ENCODE measurements around the gene DNPEP. TPM values are rescaled to one million over a fixed set of nuclear protein-coding genes. Genes with fewer than 3 reads are reported as not detected.

The DNPEP gene
- polyA plus RNA-seq (2013), result 48.6 and 49.0 TPM in 2 replicates

GRCh38 chr2:219387306-219388120 lies at the start of gene DNPEP:
DNPEP (minus strand) TSS chr2:219387912; CDS start chr2:219387794, 118 bp downstream.
- peak within 1 kb of the TSS; percentile 56 for H2BK120ac ChIP-seq (ENCODE audit: insufficient read depth, low read length, poor library complexity)
- H3K4me3 ChIP-seq (ENCODE audit: low read depth, low read length), result peak within 1 kb of the TSS; percentile 85
- peak within 1 kb of the TSS; percentile 89 for H2AFZ ChIP-seq (ENCODE audit: insufficient read depth, low read length, poor library complexity)
- WGBS (ENCODE audit: extremely low coverage, insufficient coverage, insufficient read length), result no CpG with 5 or more reads among the region's 76 CpGs
- peaks cover 13 to 30% of the 10 kb centered on the region in 2 experiments for H3K36me3 ChIP-seq (ENCODE audit: control insufficient read depth in 1 of 2, insufficient read depth in 2 of 2, low read length in 2 of 2)
- H3K9me3 ChIP-seq (ENCODE audit: insufficient read depth, low read depth, low read length), result no peaks in the 10 kb centered on the region
- H2BK12ac ChIP-seq (ENCODE audit: low read length), result no peak within 1 kb of the TSS
- peak within 1 kb of the TSS; percentile 56 for H3K14ac ChIP-seq (ENCODE audit: low read length)
- peak; percentile 81 to 92 for DNase-seq
- peak within 1 kb of the TSS; percentile 48 for H3K27ac ChIP-seq (ENCODE audit: low read depth, low read length)
- H3K9ac ChIP-seq (ENCODE audit: low read length), result peak within 1 kb of the TSS; percentile 81
- H3K27me3 ChIP-seq (ENCODE audit: insufficient read depth, low read length), result no peaks in the 10 kb centered on the region
- peak within 1 kb of the TSS; percentile 68 for H2BK5ac ChIP-seq (ENCODE audit: low read depth, low read length, poor library complexity)
- H4K91ac ChIP-seq (ENCODE audit: low read depth, low read length), result peak within 1 kb of the TSS; percentile 85
- no peak within 1 kb of the TSS for H2AK5ac ChIP-seq (ENCODE audit: low read length)
- no peak within 1 kb of the TSS for H3K23ac ChIP-seq (ENCODE audit: low read length)
- H3K18ac ChIP-seq (ENCODE audit: low read length), result peak within 1 kb of the TSS; percentile 78
- H4K12ac ChIP-seq (ENCODE audit: low read depth, low read length), result peak within 1 kb of the TSS; percentile 23
- H3K79me1 ChIP-seq (ENCODE audit: low read length), result peaks cover 8% of the 10 kb centered on the region
- peak within 1 kb of the TSS; percentile 77 for H4K8ac ChIP-seq (ENCODE audit: low read depth, low read length)
- peaks cover 6 to 7% of the 10 kb centered on the region in 2 experiments for H3K4me1 ChIP-seq (ENCODE audit: control insufficient read depth in 1 of 2, insufficient read depth in 2 of 2, low read length in 2 of 2)
- H3K4ac ChIP-seq (ENCODE audit: low read depth, low read length), result peak within 1 kb of the TSS; percentile 41
- peak within 1 kb of the TSS; percentile 96 for H3K4me2 ChIP-seq (ENCODE audit: low read length)
- peaks cover 2% of the 10 kb centered on the region for H3K79me2 ChIP-seq (ENCODE audit: control insufficient read depth, insufficient read depth, low read length, poor library complexity)

- Histone ChIP-seq H3K36me3 (ENCODE audit: control insufficient read depth in 1 of 2, insufficient read depth in 2 of 2, low read length in 2 of 2) (no peaks in the 10 kb centered on the region), H2BK5ac (ENCODE audit: low read depth, low read length, poor library complexity) (no peak overlapping the region), H3K4me1 (ENCODE audit: control insufficient read depth in 1 of 2, insufficient read depth in 2 of 2, low read length in 2 of 2) (peaks cover 7 to 11% of the 10 kb centered on the region in 2 experiments), H3K14ac (ENCODE audit: low read length) (no peak overlapping the region), H3K9me3 (ENCODE audit: insufficient read depth, low read depth, low read length) (no peaks in the 10 kb centered on the region), H3K4me3 (ENCODE audit: low read depth, low read length) (no peak overlapping the region), H3K4me2 (ENCODE audit: low read length) (no peak overlapping the region), H3K4ac (ENCODE audit: low read depth, low read length) (no peak overlapping the region), H2AK5ac (ENCODE audit: low read length) (no peak overlapping the region), H4K8ac (ENCODE audit: low read depth, low read length) (no peak overlapping the region), H3K79me1 (ENCODE audit: low read length) (peaks cover 5% of the 10 kb centered on the region), H3K18ac (ENCODE audit: low read length) (no peak overlapping the region), H2BK120ac (ENCODE audit: insufficient read depth, low read length, poor library complexity) (no peak overlapping the region), H3K23ac (ENCODE audit: low read length) (no peak overlapping the region), H4K91ac (ENCODE audit: low read depth, low read length) (no peak overlapping the region), H3K27me3 (ENCODE audit: insufficient read depth, low read length) (peaks cover 13% of the 10 kb centered on the region), H3K27ac (ENCODE audit: low read depth, low read length) (no peak overlapping the region), H3K9ac (ENCODE audit: low read length) (no peak overlapping the region), H2AFZ (ENCODE audit: insufficient read depth, low read length, poor library complexity) (no peak overlapping the region), H3K79me2 (ENCODE audit: control insufficient read depth, insufficient read depth, low read length, poor library complexity) (peaks cover 2% of the 10 kb centered on the region), H2BK12ac (ENCODE audit: low read length) (no peak overlapping the region), H4K12ac (ENCODE audit: low read depth, low read length) (no peak overlapping the region)
- WGBS (ENCODE audit: extremely low coverage, insufficient coverage, insufficient read length), result no CpG with 5 or more reads among the region's 3 CpGs
- DNase-seq, result no peak
Observed at GRCh38 chr2:219437141-219437540, 49.4 kb upstream of the DNPEP start.

- Histone ChIP-seq H3K27ac (ENCODE audit: low read depth, low read length) (no peak overlapping the region), H2AFZ (ENCODE audit: insufficient read depth, low read length, poor library complexity) (no peak overlapping the region), H4K91ac (ENCODE audit: low read depth, low read length) (no peak overlapping the region), H3K79me1 (ENCODE audit: low read length) (peaks cover under 1% of the 10 kb centered on the region), H3K18ac (ENCODE audit: low read length) (no peak overlapping the region), H2BK120ac (ENCODE audit: insufficient read depth, low read length, poor library complexity) (no peak overlapping the region), H3K4me3 (ENCODE audit: low read depth, low read length) (no peak overlapping the region), H3K27me3 (ENCODE audit: insufficient read depth, low read length) (peaks cover 13% of the 10 kb centered on the region), H2AK5ac (ENCODE audit: low read length) (peak overlapping the region; percentile 63), H3K79me2 (ENCODE audit: control insufficient read depth, insufficient read depth, low read length, poor library complexity) (peaks cover under 1% of the 10 kb centered on the region), H4K12ac (ENCODE audit: low read depth, low read length) (no peak overlapping the region), H2BK5ac (ENCODE audit: low read depth, low read length, poor library complexity) (no peak overlapping the region), H3K9ac (ENCODE audit: low read length) (no peak overlapping the region), H3K4me2 (ENCODE audit: low read length) (no peak overlapping the region), H3K36me3 (ENCODE audit: control insufficient read depth in 1 of 2, insufficient read depth in 2 of 2, low read length in 2 of 2) (no peaks in the 10 kb centered on the region), H3K4ac (ENCODE audit: low read depth, low read length) (no peak overlapping the region), H3K4me1 (ENCODE audit: control insufficient read depth in 1 of 2, insufficient read depth in 2 of 2, low read length in 2 of 2) (peaks cover 6 to 10% of the 10 kb centered on the region in 2 experiments), H3K14ac (ENCODE audit: low read length) (no peak overlapping the region), H3K9me3 (ENCODE audit: insufficient read depth, low read depth, low read length) (no peaks in the 10 kb centered on the region), H3K23ac (ENCODE audit: low read length) (no peak overlapping the region), H2BK12ac (ENCODE audit: low read length) (no peak overlapping the region), H4K8ac (ENCODE audit: low read depth, low read length) (no peak overlapping the region)
- no CpG with 5 or more reads among the region's 5 CpGs for WGBS (ENCODE audit: extremely low coverage, insufficient coverage, insufficient read length)
- no peak for DNase-seq
Observed at GRCh38 chr2:219436491-219436890, 48.8 kb upstream of the DNPEP start.

- DNase-seq, result no peak
- Histone ChIP-seq H3K4me1 (ENCODE audit: control insufficient read depth in 1 of 2, insufficient read depth in 2 of 2, low read length in 2 of 2) (peaks cover 2 to 6% of the 10 kb centered on the region in 2 experiments), H4K8ac (ENCODE audit: low read depth, low read length) (no peak overlapping the region), H3K9ac (ENCODE audit: low read length) (no peak overlapping the region), H3K27ac (ENCODE audit: low read depth, low read length) (no peak overlapping the region), H3K79me1 (ENCODE audit: low read length) (no peaks in the 10 kb centered on the region), H2BK120ac (ENCODE audit: insufficient read depth, low read length, poor library complexity) (no peak overlapping the region), H2AFZ (ENCODE audit: insufficient read depth, low read length, poor library complexity) (no peak overlapping the region), H3K36me3 (ENCODE audit: control insufficient read depth in 1 of 2, insufficient read depth in 2 of 2, low read length in 2 of 2) (no peaks in the 10 kb centered on the region), H4K91ac (ENCODE audit: low read depth, low read length) (no peak overlapping the region), H2BK5ac (ENCODE audit: low read depth, low read length, poor library complexity) (no peak overlapping the region), H2AK5ac (ENCODE audit: low read length) (no peak overlapping the region), H3K4me2 (ENCODE audit: low read length) (no peak overlapping the region), H3K23ac (ENCODE audit: low read length) (no peak overlapping the region), H3K79me2 (ENCODE audit: control insufficient read depth, insufficient read depth, low read length, poor library complexity) (no peaks in the 10 kb centered on the region), H4K12ac (ENCODE audit: low read depth, low read length) (no peak overlapping the region), H3K9me3 (ENCODE audit: insufficient read depth, low read depth, low read length) (no peaks in the 10 kb centered on the region), H3K4ac (ENCODE audit: low read depth, low read length) (no peak overlapping the region), H3K4me3 (ENCODE audit: low read depth, low read length) (no peak overlapping the region), H3K18ac (ENCODE audit: low read length) (no peak overlapping the region), H2BK12ac (ENCODE audit: low read length) (no peak overlapping the region), H3K14ac (ENCODE audit: low read length) (no peak overlapping the region), H3K27me3 (ENCODE audit: insufficient read depth, low read length) (peaks cover 11% of the 10 kb centered on the region)
- WGBS (ENCODE audit: extremely low coverage, insufficient coverage, insufficient read length), result no CpG with 5 or more reads among the region's 6 CpGs
Observed at GRCh38 chr2:219435701-219436100, 48.0 kb upstream of the DNPEP start.

Measured in trophoblast cell (in vitro differentiated cells and primary cell).